ENCODE data around the gene CACNB1. TPM values are rescaled to one million over a fixed set of nuclear protein-coding genes. Genes with fewer than 3 reads are reported as not detected.

CACNB1 gene
- polyA plus RNA-seq, 1 donor (not counting 4 experiments of a cell fraction or from before 2014, with no cell fraction given), result 4.0 TPM

DNA sequence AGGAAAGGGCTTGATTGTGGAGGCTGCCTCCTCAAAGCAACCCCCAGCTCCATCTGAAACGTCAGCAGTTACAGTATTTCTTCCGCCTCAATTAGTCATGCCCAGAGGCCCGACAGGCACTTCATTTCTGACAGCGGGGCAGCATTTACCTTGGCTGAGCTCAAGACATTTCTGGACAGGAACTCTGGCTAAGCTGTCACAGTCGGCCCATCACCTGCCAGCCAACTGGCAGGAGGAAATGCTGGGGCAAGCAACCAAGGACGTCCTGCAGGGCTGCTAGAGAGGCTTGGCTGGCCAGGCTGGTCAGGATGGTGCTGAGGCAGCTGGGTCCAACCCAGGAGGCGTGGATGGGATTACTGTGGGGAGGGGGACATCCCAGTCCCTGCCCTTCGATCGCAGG, 73.8 kb downstream of the CACNB1 start:
- FAIRE-seq, result no peak
- TF ChIP-seq EZH2 (IDR thresholded peaks at IDR 0.05; ENCODE audit: low read length), result no peak
- TF ChIP-seq, protein P1, sequence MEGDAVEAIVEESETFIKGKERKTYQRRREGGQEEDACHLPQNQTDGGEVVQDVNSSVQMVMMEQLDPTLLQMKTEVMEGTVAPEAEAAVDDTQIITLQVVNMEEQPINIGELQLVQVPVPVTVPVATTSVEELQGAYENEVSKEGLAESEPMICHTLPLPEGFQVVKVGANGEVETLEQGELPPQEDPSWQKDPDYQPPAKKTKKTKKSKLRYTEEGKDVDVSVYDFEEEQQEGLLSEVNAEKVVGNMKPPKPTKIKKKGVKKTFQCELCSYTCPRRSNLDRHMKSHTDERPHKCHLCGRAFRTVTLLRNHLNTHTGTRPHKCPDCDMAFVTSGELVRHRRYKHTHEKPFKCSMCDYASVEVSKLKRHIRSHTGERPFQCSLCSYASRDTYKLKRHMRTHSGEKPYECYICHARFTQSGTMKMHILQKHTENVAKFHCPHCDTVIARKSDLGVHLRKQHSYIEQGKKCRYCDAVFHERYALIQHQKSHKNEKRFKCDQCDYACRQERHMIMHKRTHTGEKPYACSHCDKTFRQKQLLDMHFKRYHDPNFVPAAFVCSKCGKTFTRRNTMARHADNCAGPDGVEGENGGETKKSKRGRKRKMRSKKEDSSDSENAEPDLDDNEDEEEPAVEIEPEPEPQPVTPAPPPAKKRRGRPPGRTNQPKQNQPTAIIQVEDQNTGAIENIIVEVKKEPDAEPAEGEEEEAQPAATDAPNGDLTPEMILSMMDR (optimal IDR thresholded peaks at IDR 0.05 in 1 of 3, IDR thresholded peaks at IDR 0.05 in 1 of 3, conservative IDR thresholded peaks at IDR 0.05 in 1 of 3; ENCODE audit: extremely low read depth in 1 of 3, insufficient read depth in 2 of 3, low read length in 3 of 3), result no peak
- dilution Hi-C loops (cut with MboI; ENCODE audit: extremely low pct_ligation_motif_present, low sequenced_read_pairs), result no loop called here
- Histone ChIP-seq H3K4me1 (ENCODE audit: control insufficient read depth, extremely low read depth, insufficient read depth, low read length) (no peaks in the 10 kb centered on the region), H3K36me3 (ENCODE audit: control insufficient read depth in 2 of 2, extremely low read depth in 1 of 2, insufficient read depth in 2 of 2, low read length in 2 of 2) (no peaks in the 10 kb centered on the region), H3K27me3 (ENCODE audit: control insufficient read depth, extremely low read depth, insufficient read depth, low read length) (no peaks in the 10 kb centered on the region), H3K9me1 (ENCODE audit: control insufficient read depth, extremely low read depth, insufficient read depth, low read length) (no peaks in the 10 kb centered on the region), H3K4me2 (ENCODE audit: control insufficient read depth, extremely low read depth, insufficient read depth, low read depth, low read length) (no peak overlapping the region), H3K4me3 (ENCODE audit: control insufficient read depth in 2 of 3, extremely low read depth in 1 of 3, insufficient read depth in 2 of 3, low read depth in 1 of 3, low read length in 3 of 3) (no peak overlapping the region), H2AFZ (ENCODE audit: control insufficient read depth, low read length) (no peak overlapping the region), H3K27ac (ENCODE audit: control insufficient read depth, insufficient read depth, low read length) (no peak overlapping the region), H3K79me2 (ENCODE audit: control insufficient read depth, insufficient read depth, low read length) (no peaks in the 10 kb centered on the region), H3K9ac (ENCODE audit: control insufficient read depth, extremely low read depth, insufficient read depth, low read length) (no peak overlapping the region), H3K9me3 (ENCODE audit: control insufficient read depth, low read depth, low read length) (no peaks in the 10 kb centered on the region), H4K20me1 (ENCODE audit: control insufficient read depth, extremely low read depth, insufficient read depth, low read length) (no peaks in the 10 kb centered on the region)
- no peak for DNase-seq (ENCODE audit: low read depth, low spot score)

Other genes with a start within 250 kb of the CACNB1 start
- gene FBXO47, start 230.3 kb downstream of the CACNB1 start, polyA plus RNA-seq, result 0.03 TPM in 1 of 3 replicates, not detected in the others
- 0.06 to 0.35 TPM (median 0.33 TPM) in 3 replicates for gene PLXDC1, start 46.0 kb downstream of the CACNB1 start, polyA plus RNA-seq
- not detected in 3 replicates for gene ARL5C, start 31.5 kb downstream of the CACNB1 start, polyA plus RNA-seq
- 1,747 to 2,007 TPM (median 1,957 TPM) in 3 replicates for gene RPL19, start 2.6 kb upstream of the CACNB1 start, polyA plus RNA-seq
- not detected in 3 replicates for gene STAC2, start 28.3 kb upstream of the CACNB1 start, polyA plus RNA-seq
- 3.5 to 5.8 TPM (median 4.9 TPM) in 3 replicates for gene FBXL20, start 204.0 kb upstream of the CACNB1 start, polyA plus RNA-seq

Data from keratinocyte (primary cell).